ENCODE measurements around the gene CPNE6.

DNA sequence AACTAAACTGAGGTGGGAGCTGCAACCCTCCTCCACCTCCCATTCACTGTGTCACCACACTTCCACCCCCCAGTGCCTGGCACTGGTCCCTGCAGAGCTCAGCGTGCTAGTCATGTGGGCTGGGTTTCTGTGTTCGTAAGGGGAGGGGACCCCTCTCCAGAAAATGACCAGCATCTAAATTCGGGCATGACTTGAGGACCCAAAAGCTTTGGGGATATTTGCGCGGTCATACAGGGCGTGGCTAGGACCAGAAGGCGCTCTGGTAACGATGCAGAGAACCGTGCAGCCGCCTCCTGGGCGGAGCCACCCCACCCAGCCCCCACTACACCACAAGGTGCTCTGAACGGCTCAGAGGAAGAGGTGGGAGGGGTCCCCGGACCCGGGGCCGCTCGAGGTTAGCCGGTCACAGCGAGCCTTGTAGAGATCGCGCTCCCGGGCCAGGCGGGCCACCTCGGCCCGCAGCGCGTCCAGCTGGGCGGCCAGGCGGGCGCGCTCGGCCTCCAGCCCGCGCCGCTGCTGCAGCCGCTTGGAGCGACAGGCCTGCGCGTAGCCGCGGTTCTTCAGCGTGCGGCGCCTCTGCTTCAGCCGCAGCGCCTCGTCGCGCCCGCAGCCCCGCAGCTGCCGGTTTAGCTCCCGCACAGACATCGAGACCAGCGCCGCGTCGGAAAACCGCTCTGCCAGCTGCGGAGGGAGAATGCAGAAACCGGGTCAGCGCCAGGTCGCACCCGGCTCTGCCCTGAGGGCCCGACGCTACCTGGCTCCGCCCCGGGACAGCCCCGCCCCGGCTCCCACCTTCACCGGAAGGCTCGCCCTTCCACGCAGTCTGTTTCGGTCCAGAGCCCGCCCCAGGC lies 9.8 kb downstream of the CPNE6 start:
- TF ChIP-seq ZNF792 (tag by site-specific recombination; IDR thresholded peaks at IDR 0.05) (no peak), ZNF10 (tag by site-specific recombination; IDR thresholded peaks at IDR 0.05) (no peak), ZNF626 (tag by site-specific recombination; IDR thresholded peaks at IDR 0.05) (no peak), ZNF514 (tag by site-specific recombination; IDR thresholded peaks at IDR 0.05) (no peak), ZBTB11 (tag by site-specific recombination; conservative IDR thresholded peaks at IDR 0.05; ENCODE audit: low read depth) (no peak), CTCF (tag by site-specific recombination; IDR thresholded peaks at IDR 0.05) (no peak), ZNF23 (tag by site-specific recombination; IDR thresholded peaks at IDR 0.05; ENCODE audit: borderline replicate concordance) (no peak), ZNF571 (tag by site-specific recombination; IDR thresholded peaks at IDR 0.05) (no peak), ZBTB7A (tag by site-specific recombination; IDR thresholded peaks at IDR 0.05; ENCODE audit: low read depth) (no peak), ZFP37 (tag by site-specific recombination; IDR thresholded peaks at IDR 0.05) (no peak), ZNF529 (tag by site-specific recombination; IDR thresholded peaks at IDR 0.05; ENCODE audit: insufficient replicate concordance) (no peak)
- TF ChIP-seq, protein P1, sequence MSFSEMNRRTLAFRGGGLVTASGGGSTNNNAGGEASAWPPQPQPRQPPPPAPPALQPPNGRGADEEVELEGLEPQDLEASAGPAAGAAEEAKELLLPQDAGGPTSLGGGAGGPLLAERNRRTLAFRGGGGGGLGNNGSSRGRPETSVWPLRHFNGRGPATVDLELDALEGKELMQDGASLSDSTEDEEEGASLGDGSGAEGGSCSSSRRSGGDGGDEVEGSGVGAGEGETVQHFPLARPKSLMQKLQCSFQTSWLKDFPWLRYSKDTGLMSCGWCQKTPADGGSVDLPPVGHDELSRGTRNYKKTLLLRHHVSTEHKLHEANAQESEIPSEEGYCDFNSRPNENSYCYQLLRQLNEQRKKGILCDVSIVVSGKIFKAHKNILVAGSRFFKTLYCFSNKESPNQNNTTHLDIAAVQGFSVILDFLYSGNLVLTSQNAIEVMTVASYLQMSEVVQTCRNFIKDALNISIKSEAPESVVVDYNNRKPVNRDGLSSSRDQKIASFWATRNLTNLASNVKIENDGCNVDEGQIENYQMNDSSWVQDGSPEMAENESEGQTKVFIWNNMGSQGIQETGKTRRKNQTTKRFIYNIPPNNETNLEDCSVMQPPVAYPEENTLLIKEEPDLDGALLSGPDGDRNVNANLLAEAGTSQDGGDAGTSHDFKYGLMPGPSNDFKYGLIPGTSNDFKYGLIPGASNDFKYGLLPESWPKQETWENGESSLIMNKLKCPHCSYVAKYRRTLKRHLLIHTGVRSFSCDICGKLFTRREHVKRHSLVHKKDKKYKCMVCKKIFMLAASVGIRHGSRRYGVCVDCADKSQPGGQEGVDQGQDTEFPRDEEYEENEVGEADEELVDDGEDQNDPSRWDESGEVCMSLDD (tag by site-specific recombination; IDR thresholded peaks at IDR 0.05): no peak

Measured in HEK293 (cell line).